Astrocyte (in vitro differentiated cells and primary cell): ENCODE data around the gene DCANP1.

Experiments used
- CTCF ChIP-seq: IDR thresholded peaks from 2 replicates; pipeline ENCODE4 v1.5.1; 2011; ENCODE audit warnings: low read depth, mild to moderate bottlenecking, inconsistent platforms, low read length, moderate library complexity; ENCODE audit not compliant: insufficient read depth
- EZH2 ChIP-seq: IDR thresholded peaks from 2 replicates; pipeline ENCODE4 v1.6.1; 2012; ENCODE audit warnings: mild to moderate bottlenecking, low read length, inconsistent platforms; ENCODE audit not compliant: insufficient read depth

GRCh38 chr5:135422419-135422818 is 24.7 kb downstream of the DCANP1 start:
- TF ChIP-seq CTCF (no peak), EZH2 (no peak)
